Stomach (tissue), 4 donors: ENCODE data around the gene ADAM29.

Experiments used
- CTCF ChIP-seq, 7 experiments: fragments of 450-650 bp in 4 of 7; fragments of 200-600 bp in 3 of 7; sonication (generic) in 3 of 7; IDR thresholded peaks; one replicate each; pipeline ENCODE4 v1.5.1; 2016 to 2019; ENCODE audit warnings: antibody characterized with exemption in 7 of 7, control low read depth in 2 of 7, mild to moderate bottlenecking in 1 of 7
- EP300 ChIP-seq: sonication (generic); formaldehyde crosslinking; IDR thresholded peaks from one replicate; pipeline ENCODE4 v1.6.1; 2017; ENCODE audit warnings: antibody characterized with exemption

- TF ChIP-seq CTCF (IDR thresholded peaks at IDR 0.05) (no peak), EP300 (no peak)
These were observed 7.9 kb upstream of the ADAM29 start for GRCh38 chr4:174910271-174910670.
